Right ventricle myocardium superior (tissue), 1 donor: Measurements from ENCODE around the gene KCNIP3. TPM values are rescaled to one million over a fixed set of nuclear protein-coding genes. Genes with fewer than 3 reads are reported as not detected.
A peak's percentile ranks its signal among the peaks of the same experiment; 100 is the strongest.
"Not testable (repeated sequence)": the region's sequence is repeated elsewhere in the genome, so short reads cannot be mapped to it uniquely, and the experiment has no call there.

ENCODE experiments used
- ATAC-seq: fragments of 200-7000 bp; cut with Tn5 transposase; one replicate; pipeline ENCODE4 v1.9.1; 2020; ENCODE audit warnings: mild to moderate bottlenecking; ENCODE audit not compliant: poor library complexity
- DNase-seq: peaks from one replicate; pipeline ENCODE4 v3.0.0-alpha.2; 2020
- intact Hi-C: fragments of 100-400 bp; cut with DNase I; formaldehyde crosslinking; loops from one replicate; pipeline ENCODE4 v1.11.2; 2022
- total RNA-seq: library from RNA; stranded (reverse); fragmentation: NEBNext Ultra II Directional; extraction: Animal tissue kit (Norgen Biotek cat#: 25700); gene quantifications from one replicate; pipeline ENCODE4 v1.2.1, GENCODE V29; 2021
- donor health status: DM: no; HTN: yes; CAD: no; lungs with severe emphysema.

Gene KCNIP3
- total RNA-seq, 1 donor from 2014 or later = 8.4 TPM

GRCh38 chr2:95350774-95351597 is 53.8 kb downstream of the KCNIP3 start:
- ATAC-seq (no peak), DNase-seq (peak; percentile 15)
- intact Hi-C loops = no loop called here

GRCh38 chr2:95351598-95351915 is 54.4 kb downstream of the KCNIP3 start:
- intact Hi-C loops = no loop called here
- ATAC-seq (no peak), DNase-seq (no peak)

- intact Hi-C loops = no loop called here
- ATAC-seq (no peak), DNase-seq (peak; percentile 9)
Measured at GRCh38 chr2:95352310-95353054, 55.3 kb downstream of the KCNIP3 start.

- DNase-seq (peak; percentile 26), ATAC-seq (no peak)
- intact Hi-C loops = no loop called here
Measured at GRCh38 chr2:95353055-95353575, 56.0 kb downstream of the KCNIP3 start.

- no peak for ATAC-seq
- intact Hi-C loops = no loop called here
Measured at GRCh38 chr2:95353613-95354468, 56.7 kb downstream of the KCNIP3 start.

GRCh38 chr2:95354469-95354901 is 57.3 kb downstream of the KCNIP3 start:
- DNase-seq = peak; percentile 17
- intact Hi-C loops = no loop called here
- ATAC-seq = no peak

More at GRCh38 chr2:95353613-95354468, 56.7 kb downstream of the KCNIP3 start:
- DNase-seq = peak; percentile 22

- no peak for DNase-seq
- no peak for ATAC-seq
- intact Hi-C loops = no loop called here
Measured at GRCh38 chr2:95354925-95355324, 57.8 kb downstream of the KCNIP3 start.

- ATAC-seq, DNase-seq, intact Hi-C loops: not testable (repeated sequence)
Measured at GRCh38 chr2:95355486-95355885, 58.3 kb downstream of the KCNIP3 start.

GRCh38 chr2:95356821-95357700 is 59.9 kb downstream of the KCNIP3 start:
- intact Hi-C loops = no loop called here
- ATAC-seq (no peak), DNase-seq (peak; percentile 18)

- peak; percentile 35 for DNase-seq
- intact Hi-C loops = no loop called here
- no peak for ATAC-seq
Measured at GRCh38 chr2:95357717-95358280, 60.7 kb downstream of the KCNIP3 start.

- DNase-seq (no peak), ATAC-seq (no peak)
- intact Hi-C loops = no loop called here
Measured at GRCh38 chr2:95359031-95359430, 61.9 kb downstream of the KCNIP3 start.

- ATAC-seq = no peak
- intact Hi-C loops = no loop called here
- DNase-seq = peak; percentile 14
Measured at GRCh38 chr2:95359501-95359930, 62.4 kb downstream of the KCNIP3 start.

GRCh38 chr2:95361216-95361980 is 64.3 kb downstream of the KCNIP3 start:
- DNase-seq (peak; percentile 30), ATAC-seq (no peak)
- intact Hi-C loops = no loop called here

- intact Hi-C loops = no loop called here
- DNase-seq (peak; percentile 20), ATAC-seq (no peak)
Measured at GRCh38 chr2:95362486-95362885, 65.3 kb downstream of the KCNIP3 start.

- DNase-seq (no peak), ATAC-seq (no peak)
- intact Hi-C loops = no loop called here
Measured at GRCh38 chr2:95366514-95366913, 69.4 kb downstream of the KCNIP3 start.

- intact Hi-C loops = no loop called here
- ATAC-seq (no peak), DNase-seq (no peak)
Measured at GRCh38 chr2:95372216-95372829, 75.2 kb downstream of the KCNIP3 start.
